ENCODE data around the gene E2F6. TPM values are rescaled to one million over a fixed set of nuclear protein-coding genes. Genes with fewer than 3 reads are reported as not detected.
"Not testable (repeated sequence)": the region's sequence is repeated elsewhere in the genome, so short reads cannot be mapped to it uniquely, and the experiment has no call there.

Gene E2F6
- total and polyA plus RNA-seq, 2 experiments from 2014 or later: 22.6 to 27.2 TPM

- Histone ChIP-seq H3K27ac (no peak overlapping the region), H3K9me3 (ENCODE audit: low read depth) (no peaks in the 10 kb centered on the region), H3K4me3 (no peak overlapping the region), H3K4me1 (ENCODE audit: low read depth) (no peaks in the 10 kb centered on the region), H3K36me3 (no peaks in the 10 kb centered on the region), H3K27me3 (no peaks in the 10 kb centered on the region)
- no peak for TF ChIP-seq CTCF (IDR thresholded peaks at IDR 0.05; ENCODE audit: low read depth, low read length)
- DNase-seq (ENCODE audit: low read depth in 1 of 2, low spot score in 1 of 2): no peak
Measured at GRCh38 chr2:11405599-11406266, 60.2 kb downstream of the E2F6 start.

- H3K9me3 ChIP-seq (ENCODE audit: low read depth); H3K36me3 ChIP-seq; H3K27ac ChIP-seq; H3K27me3 ChIP-seq; DNase-seq (ENCODE audit: low read depth in 1 of 2, low spot score in 1 of 2); H3K4me3 ChIP-seq; H3K4me1 ChIP-seq (ENCODE audit: low read depth): not testable (repeated sequence)
Measured at GRCh38 chr2:11405074-11405406, 60.9 kb downstream of the E2F6 start.

GRCh38 chr2:11404376-11405073, 61.4 kb downstream of the E2F6 start:
- Histone ChIP-seq H3K27ac (no peak overlapping the region), H3K9me3 (ENCODE audit: low read depth) (no peaks in the 10 kb centered on the region), H3K4me3 (no peak overlapping the region), H3K27me3 (no peaks in the 10 kb centered on the region), H3K4me1 (ENCODE audit: low read depth) (no peaks in the 10 kb centered on the region), H3K36me3 (no peaks in the 10 kb centered on the region)
- no peak for DNase-seq (ENCODE audit: low read depth in 1 of 2, low spot score in 1 of 2)
- no peak for TF ChIP-seq CTCF (IDR thresholded peaks at IDR 0.05; ENCODE audit: low read depth, low read length)

- DNase-seq (ENCODE audit: low read depth in 1 of 2, low spot score in 1 of 2): no peak
- H3K27ac ChIP-seq: no peak overlapping the region
- no peak for TF ChIP-seq CTCF (IDR thresholded peaks at IDR 0.05; ENCODE audit: low read depth, low read length)
- H3K4me3 ChIP-seq: no peak overlapping the region
- no peaks in the 10 kb centered on the region for H3K4me1 ChIP-seq (ENCODE audit: low read depth)
- no peaks in the 10 kb centered on the region for H3K9me3 ChIP-seq (ENCODE audit: low read depth)
- no peaks in the 10 kb centered on the region for H3K36me3 ChIP-seq
- no peaks in the 10 kb centered on the region for H3K27me3 ChIP-seq
Measured at GRCh38 chr2:11402436-11402835, 63.5 kb downstream of the E2F6 start.

DNA sequence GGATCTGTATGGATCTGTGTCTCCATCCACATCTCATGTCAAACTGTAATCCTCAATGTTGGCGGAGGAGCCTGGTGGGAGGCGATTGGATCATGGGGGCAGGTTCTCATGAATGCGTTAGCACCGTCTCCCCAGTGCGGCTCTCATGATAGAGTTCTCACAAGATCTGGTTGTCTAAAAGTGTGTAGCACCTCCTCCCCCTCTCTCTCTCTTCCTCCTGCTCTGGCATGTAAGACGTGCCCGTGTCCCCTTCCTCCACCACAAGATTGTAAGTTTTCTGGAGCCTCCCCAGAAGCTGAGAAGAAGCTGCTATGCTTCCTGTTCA, 66.6 kb downstream of the E2F6 start:
- no peak for DNase-seq (ENCODE audit: low read depth in 1 of 2, low spot score in 1 of 2)
- Histone ChIP-seq H3K27ac (no peak overlapping the region), H3K27me3 (no peaks in the 10 kb centered on the region), H3K4me1 (ENCODE audit: low read depth) (no peaks in the 10 kb centered on the region), H3K4me3 (no peak overlapping the region), H3K9me3 (ENCODE audit: low read depth) (no peaks in the 10 kb centered on the region), H3K36me3 (no peaks in the 10 kb centered on the region)
- TF ChIP-seq CTCF (IDR thresholded peaks at IDR 0.05; ENCODE audit: low read depth, low read length): no peak

DNA sequence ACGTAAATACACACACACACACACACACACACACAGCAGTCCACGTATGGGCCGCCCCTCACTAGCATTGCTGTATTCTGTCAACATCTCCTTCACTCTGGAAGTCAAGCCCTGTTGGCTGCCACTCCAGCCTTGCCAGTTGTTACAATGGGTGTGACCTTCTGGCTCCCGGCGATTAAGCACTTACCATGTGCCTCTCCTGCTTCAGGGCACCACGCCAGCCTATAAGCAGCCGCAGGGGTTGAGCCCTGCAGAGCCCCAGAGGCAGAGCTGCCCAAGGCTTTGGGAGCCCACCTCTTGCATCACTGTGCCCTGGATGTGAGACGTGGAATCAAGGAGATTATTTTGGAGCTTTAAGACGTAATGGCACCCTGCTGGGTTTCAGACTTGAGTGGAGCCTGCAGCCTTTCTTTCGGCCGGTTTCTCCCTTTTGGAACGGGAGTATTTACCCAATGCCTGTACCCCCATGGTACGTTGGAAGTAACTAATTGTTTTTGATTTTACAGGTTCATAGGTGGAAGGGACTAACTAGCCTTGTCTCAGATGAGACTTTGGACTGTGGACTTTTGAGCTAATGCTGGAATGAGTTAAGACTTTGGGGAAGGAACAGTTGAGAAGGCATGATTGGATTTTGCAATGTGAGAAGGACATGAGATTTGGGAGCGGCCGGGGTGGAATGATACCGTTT, 67.1 kb downstream of the E2F6 start:
- Histone ChIP-seq H3K36me3 (no peaks in the 10 kb centered on the region), H3K27ac (no peak overlapping the region), H3K9me3 (ENCODE audit: low read depth) (no peaks in the 10 kb centered on the region), H3K4me1 (ENCODE audit: low read depth) (no peaks in the 10 kb centered on the region), H3K27me3 (no peaks in the 10 kb centered on the region), H3K4me3 (no peak overlapping the region)
- DNase-seq (ENCODE audit: low read depth in 1 of 2, low spot score in 1 of 2): no peak
- TF ChIP-seq CTCF (IDR thresholded peaks at IDR 0.05; ENCODE audit: low read depth, low read length): no peak
